Neural cell (in vitro differentiated cells): ENCODE results near the gene PVALEF.

ENCODE experiments used
- CTCF ChIP-seq: fragments of 450-650 bp; IDR thresholded peaks from 2 replicates; pipeline ENCODE4 v1.5.1; 2014; ENCODE audit warnings: antibody characterized with exemption, mild to moderate bottlenecking, moderate library complexity; ENCODE audit not compliant: poor library complexity, severe bottlenecking
- EP300 ChIP-seq: fragments of 450-650 bp; conservative IDR thresholded peaks from 2 replicates; pipeline ENCODE4 v1.6.1; 2014; ENCODE audit warnings: antibody characterized with exemption, mild to moderate bottlenecking, moderate library complexity; ENCODE audit not compliant: poor library complexity, severe bottlenecking
- EZH2 ChIP-seq: fragments of 200-600, 300-800 bp; shearing (Covaris generic), sonication (generic); IDR thresholded peaks from 2 replicates; pipeline ENCODE4 v1.6.1; 2014; ENCODE audit warnings: antibody characterized with exemption, low read length, borderline replicate concordance, mild to moderate bottlenecking; ENCODE audit not compliant: insufficient read depth, poor library complexity, severe bottlenecking
- MXI1 ChIP-seq: fragments of 450-650 bp; conservative IDR thresholded peaks from 2 replicates; pipeline ENCODE4 v1.6.1; 2014; ENCODE audit warnings: antibody characterized with exemption, mild to moderate bottlenecking; ENCODE audit not compliant: poor library complexity, severe bottlenecking
- POLR2AphosphoS5 ChIP-seq: IDR thresholded peaks from 2 replicates; pipeline ENCODE4 v1.6.1; 2012
- RAD21 ChIP-seq: fragments of 450-650 bp; conservative IDR thresholded peaks from 2 replicates; pipeline ENCODE4 v1.6.1; 2014; ENCODE audit warnings: antibody characterized with exemption, mild to moderate bottlenecking, moderate library complexity
- TAF1 ChIP-seq: IDR thresholded peaks from 2 replicates; pipeline ENCODE4 v1.6.1; 2012; ENCODE audit warnings: low read depth
- TF ChIP-seq, protein P1 (sequence below): IDR thresholded peaks from 2 replicates; pipeline ENCODE4 v1.6.1; 2012; ENCODE audit warnings: borderline replicate concordance

DNA sequence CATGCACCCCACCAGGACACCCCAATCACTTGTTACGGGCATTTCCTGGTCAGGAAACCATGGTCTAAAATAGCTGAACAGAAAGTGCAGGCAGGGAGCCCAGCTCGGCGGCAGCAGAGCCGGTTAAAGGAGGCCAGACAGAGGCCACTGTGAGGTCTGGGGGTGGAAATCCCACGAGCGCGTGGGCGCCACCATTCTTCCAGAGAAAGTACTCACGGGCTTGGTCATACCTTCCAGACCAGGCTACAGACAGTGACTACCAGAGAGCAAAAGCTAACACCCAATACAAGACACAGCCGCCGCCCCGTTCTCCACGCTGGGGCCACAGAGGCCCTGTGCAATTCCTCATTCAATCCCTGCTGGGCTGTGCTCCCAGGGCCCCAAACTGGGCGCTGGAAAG, 45.6 kb downstream of the PVALEF start:
- TF ChIP-seq CTCF (no peak), EP300 (no peak), RAD21 (no peak), POLR2AphosphoS5 (no peak), EZH2 (no peak), MXI1 (no peak), TAF1 (no peak)
- TF ChIP-seq, protein P1, sequence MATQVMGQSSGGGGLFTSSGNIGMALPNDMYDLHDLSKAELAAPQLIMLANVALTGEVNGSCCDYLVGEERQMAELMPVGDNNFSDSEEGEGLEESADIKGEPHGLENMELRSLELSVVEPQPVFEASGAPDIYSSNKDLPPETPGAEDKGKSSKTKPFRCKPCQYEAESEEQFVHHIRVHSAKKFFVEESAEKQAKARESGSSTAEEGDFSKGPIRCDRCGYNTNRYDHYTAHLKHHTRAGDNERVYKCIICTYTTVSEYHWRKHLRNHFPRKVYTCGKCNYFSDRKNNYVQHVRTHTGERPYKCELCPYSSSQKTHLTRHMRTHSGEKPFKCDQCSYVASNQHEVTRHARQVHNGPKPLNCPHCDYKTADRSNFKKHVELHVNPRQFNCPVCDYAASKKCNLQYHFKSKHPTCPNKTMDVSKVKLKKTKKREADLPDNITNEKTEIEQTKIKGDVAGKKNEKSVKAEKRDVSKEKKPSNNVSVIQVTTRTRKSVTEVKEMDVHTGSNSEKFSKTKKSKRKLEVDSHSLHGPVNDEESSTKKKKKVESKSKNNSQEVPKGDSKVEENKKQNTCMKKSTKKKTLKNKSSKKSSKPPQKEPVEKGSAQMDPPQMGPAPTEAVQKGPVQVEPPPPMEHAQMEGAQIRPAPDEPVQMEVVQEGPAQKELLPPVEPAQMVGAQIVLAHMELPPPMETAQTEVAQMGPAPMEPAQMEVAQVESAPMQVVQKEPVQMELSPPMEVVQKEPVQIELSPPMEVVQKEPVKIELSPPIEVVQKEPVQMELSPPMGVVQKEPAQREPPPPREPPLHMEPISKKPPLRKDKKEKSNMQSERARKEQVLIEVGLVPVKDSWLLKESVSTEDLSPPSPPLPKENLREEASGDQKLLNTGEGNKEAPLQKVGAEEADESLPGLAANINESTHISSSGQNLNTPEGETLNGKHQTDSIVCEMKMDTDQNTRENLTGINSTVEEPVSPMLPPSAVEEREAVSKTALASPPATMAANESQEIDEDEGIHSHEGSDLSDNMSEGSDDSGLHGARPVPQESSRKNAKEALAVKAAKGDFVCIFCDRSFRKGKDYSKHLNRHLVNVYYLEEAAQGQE = no peak
